Measurements from ENCODE around the gene PADI4. TPM values are rescaled to one million over a fixed set of nuclear protein-coding genes. Genes with fewer than 3 reads are reported as not detected.

The PADI4 gene
- total RNA-seq, 1 experiment from 2014 or later = not detected

- in situ Hi-C loops (cut with HindIII; ENCODE audit: low pct_unique_long_range_greater_than_20kb, low sequenced_read_pairs) = no loop called here
- TF ChIP-seq REST (IDR thresholded peaks at IDR 0.05; ENCODE audit: insufficient read depth in 1 of 2, low read depth in 2 of 2, low read length in 1 of 2) (peak; percentile 62 to 68; a peak in 2 of 4 replicates), TCF7L2 (IDR thresholded peaks at IDR 0.05; ENCODE audit: low read depth, low read length) (no peak)
- Histone ChIP-seq H3K4me3 (ENCODE audit: low read depth in 2 of 2, low read length in 2 of 2) (no peak overlapping the region), H3K4me1 (ENCODE audit: control insufficient read depth, insufficient read depth, low read length) (peaks cover 11% of the 10 kb centered on the region; the same call in 1 of the 2 replicates), H3K27ac (ENCODE audit: low read length) (no peak overlapping the region), H3K9me3 (ENCODE audit: control insufficient read depth, insufficient read depth, low read depth, low read length) (no peaks in the 10 kb centered on the region), H3K36me3 (ENCODE audit: control insufficient read depth, insufficient read depth, low read length) (no peaks in the 10 kb centered on the region), H3K27me3 (ENCODE audit: control insufficient read depth, insufficient read depth, low read length) (no peaks in the 10 kb centered on the region)
- DNase-seq (ENCODE audit: low read depth, low spot score) (no peak), ATAC-seq (no peak)
- no TSS peak for BruUV-seq (replicated peaks)
- ChIA-PET CTCF (no interaction called here), POLR2A (no interaction called here)
- intact Hi-C loops (cut with micrococcal nuclease; ENCODE audit: unreplicated experiment) = no loop called here
Observed at GRCh38 chr1:17306407-17306806, 1.6 kb upstream of the PADI4 start.

- H3K4me1 ChIP-seq (ENCODE audit: control insufficient read depth, insufficient read depth, low read length) = peaks cover 11% of the 10 kb centered on the region; the same call in 1 of the 2 replicates
- ATAC-seq (no peak), DNase-seq (ENCODE audit: low read depth, low spot score) (no peak)
- no peaks in the 10 kb centered on the region for H3K9me3 ChIP-seq (ENCODE audit: control insufficient read depth, insufficient read depth, low read depth, low read length)
- intact Hi-C loops (cut with micrococcal nuclease; ENCODE audit: unreplicated experiment) (no loop called here), in situ Hi-C loops (cut with HindIII; ENCODE audit: low pct_unique_long_range_greater_than_20kb, low sequenced_read_pairs) (no loop called here)
- H3K27ac ChIP-seq (ENCODE audit: low read length) = no peak overlapping the region
- no peaks in the 10 kb centered on the region for H3K27me3 ChIP-seq (ENCODE audit: control insufficient read depth, insufficient read depth, low read length)
- no peaks in the 10 kb centered on the region for H3K36me3 ChIP-seq (ENCODE audit: control insufficient read depth, insufficient read depth, low read length)
- POLR2A ChIA-PET = no interaction called here
- CTCF ChIA-PET = no interaction called here
- no TSS peak for BruUV-seq (replicated peaks)
- no peak overlapping the region for H3K4me3 ChIP-seq (ENCODE audit: low read depth in 2 of 2, low read length in 2 of 2)
- no peak for TF ChIP-seq REST (IDR thresholded peaks at IDR 0.05; ENCODE audit: insufficient read depth in 1 of 2, low read depth in 2 of 2, low read length in 1 of 2)
- TF ChIP-seq POLR2AphosphoS5 (IDR thresholded peaks at IDR 0.05; ENCODE audit: low read depth, low read length) = no peak
- TF ChIP-seq, protein P1, sequence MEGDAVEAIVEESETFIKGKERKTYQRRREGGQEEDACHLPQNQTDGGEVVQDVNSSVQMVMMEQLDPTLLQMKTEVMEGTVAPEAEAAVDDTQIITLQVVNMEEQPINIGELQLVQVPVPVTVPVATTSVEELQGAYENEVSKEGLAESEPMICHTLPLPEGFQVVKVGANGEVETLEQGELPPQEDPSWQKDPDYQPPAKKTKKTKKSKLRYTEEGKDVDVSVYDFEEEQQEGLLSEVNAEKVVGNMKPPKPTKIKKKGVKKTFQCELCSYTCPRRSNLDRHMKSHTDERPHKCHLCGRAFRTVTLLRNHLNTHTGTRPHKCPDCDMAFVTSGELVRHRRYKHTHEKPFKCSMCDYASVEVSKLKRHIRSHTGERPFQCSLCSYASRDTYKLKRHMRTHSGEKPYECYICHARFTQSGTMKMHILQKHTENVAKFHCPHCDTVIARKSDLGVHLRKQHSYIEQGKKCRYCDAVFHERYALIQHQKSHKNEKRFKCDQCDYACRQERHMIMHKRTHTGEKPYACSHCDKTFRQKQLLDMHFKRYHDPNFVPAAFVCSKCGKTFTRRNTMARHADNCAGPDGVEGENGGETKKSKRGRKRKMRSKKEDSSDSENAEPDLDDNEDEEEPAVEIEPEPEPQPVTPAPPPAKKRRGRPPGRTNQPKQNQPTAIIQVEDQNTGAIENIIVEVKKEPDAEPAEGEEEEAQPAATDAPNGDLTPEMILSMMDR (IDR thresholded peaks at IDR 0.05) = no peak
- TF ChIP-seq TCF7L2 (IDR thresholded peaks at IDR 0.05; ENCODE audit: low read depth, low read length) = 0 out of 2 replicates have a peak, but pooled peaks have one; percentile 14
- TF ChIP-seq SIN3A (IDR thresholded peaks at IDR 0.05; ENCODE audit: borderline replicate concordance, insufficient read depth, low read depth, low read length) = no peak
Observed at GRCh38 chr1:17306921-17307320, 1.1 kb upstream of the PADI4 start.

All from Panc1 (cell line).